CD14-positive monocyte (primary cell): ENCODE data around the gene ZXDC. TPM values are rescaled to one million over a fixed set of nuclear protein-coding genes. Genes with fewer than 3 reads are reported as not detected.

ENCODE experiments used
- DNase-seq, 3 donors: peaks; one replicate each; pipeline ENCODE4 v3.0.0-alpha.2; 2011 to 2022
- H2AFZ ChIP-seq: 2 replicates; pipeline ENCODE4 v1.6.0; 2012; ENCODE audit warnings: mild to moderate bottlenecking, low read depth, low read length, inconsistent platforms; ENCODE audit not compliant: insufficient read depth, poor library complexity, severe bottlenecking
- H3K27ac ChIP-seq, 2 donors: 1 replicate in 1 of 2; 2 replicates in 1 of 2; pipeline ENCODE4 v1.5.1; 2012 to 2013; ENCODE audit warnings: low read length in 2 of 2, control low read depth in 1 of 2, inconsistent platforms in 1 of 2, low read depth in 1 of 2, mild to moderate bottlenecking in 1 of 2
- H3K27me3 ChIP-seq, 2 donors: one replicate each; pipeline versions ENCODE4 v1.6.0 to v1.6.1; 2011 to 2013; ENCODE audit warnings: low read length in 2 of 2; ENCODE audit not compliant: control insufficient read depth in 2 of 2, insufficient read depth in 2 of 2
- H3K36me3 ChIP-seq, 2 donors: replicated peaks in 1 of 2; 1 replicate in 1 of 2; 2 replicates in 1 of 2; pipeline versions ENCODE4 v1.5.1 to v1.6.1; 2012 to 2013; ENCODE audit warnings: low read length in 2 of 2, control low read depth in 1 of 2, inconsistent platforms in 1 of 2, mild to moderate bottlenecking in 1 of 2; ENCODE audit not compliant: insufficient read depth in 2 of 2, control insufficient read depth in 1 of 2
- H3K4me1 ChIP-seq, 2 donors: 1 replicate in 1 of 2; 2 replicates in 1 of 2; pipeline versions ENCODE4 v1.5.1 to v1.6.1; 2012 to 2013; ENCODE audit warnings: low read length in 2 of 2, control low read depth in 1 of 2, inconsistent platforms in 1 of 2, mild to moderate bottlenecking in 1 of 2, moderate library complexity in 1 of 2; ENCODE audit not compliant: insufficient read depth in 2 of 2, control insufficient read depth in 1 of 2
- H3K4me2 ChIP-seq: replicated peaks from 2 replicates; pipeline ENCODE3; 2012; ENCODE audit warnings: low read length, moderate library complexity, mild to moderate bottlenecking; ENCODE audit not compliant: poor library complexity, severe bottlenecking; ENCODE audit errors: extremely low read depth
- H3K4me3 ChIP-seq, 3 experiments: fragments of 200-600 bp in 1 of 3; sonication (generic) in 1 of 3; replicated peaks in 1 of 3; 1 replicate in 2 of 3; 2 replicates in 1 of 3; pipeline ENCODE4 v1.5.1; 2011 to 2013; ENCODE audit warnings: low read length in 3 of 3, mild to moderate bottlenecking in 3 of 3, control low read depth in 2 of 3, low read depth in 2 of 3, inconsistent platforms in 1 of 3, moderate library complexity in 1 of 3
- H3K79me2 ChIP-seq: 2 replicates; pipeline ENCODE4 v1.6.0; 2012; ENCODE audit warnings: mild to moderate bottlenecking, control low read depth, inconsistent platforms, low read length, moderate library complexity; ENCODE audit not compliant: insufficient read depth
- H3K9ac ChIP-seq: 2 replicates; pipeline ENCODE4 v1.6.0; 2017; ENCODE audit warnings: low read length, mild to moderate bottlenecking; ENCODE audit not compliant: insufficient read depth, poor library complexity, severe bottlenecking
- H3K9me3 ChIP-seq, 2 donors: replicated peaks in 1 of 2; 1 replicate in 1 of 2; 2 replicates in 1 of 2; pipeline versions ENCODE4 v1.5.1 to v1.6.1; 2012 to 2013; ENCODE audit warnings: low read length in 2 of 2, control low read depth in 1 of 2; ENCODE audit not compliant: control insufficient read depth in 1 of 2, insufficient read depth in 1 of 2
- H4K20me1 ChIP-seq: 2 replicates; pipeline ENCODE4 v1.6.0; 2012; ENCODE audit warnings: mild to moderate bottlenecking, low read length, control low read depth, moderate library complexity; ENCODE audit not compliant: insufficient read depth
- H3K27ac Mint-ChIP-seq, 7 donors: one replicate each; pipeline ENCODE4 v1.8.0; 2020; ENCODE audit warnings: mild to moderate bottlenecking in 7 of 7, mixed read lengths in 7 of 7, moderate library complexity in 6 of 7, inconsistent platforms in 2 of 7
- H3K27me3 Mint-ChIP-seq, 3 donors: one replicate each; pipeline ENCODE4 v1.8.0; 2021 to 2022; ENCODE audit warnings: low read depth in 3 of 3, mild to moderate bottlenecking in 3 of 3, mixed read lengths in 3 of 3, moderate library complexity in 3 of 3, inconsistent platforms in 1 of 3
- H3K36me3 Mint-ChIP-seq, 2 donors: one replicate each; pipeline ENCODE4 v1.8.0; 2020; ENCODE audit warnings: mixed read lengths in 2 of 2, inconsistent platforms in 1 of 2, mild to moderate bottlenecking in 1 of 2
- H3K4me1 Mint-ChIP-seq: one replicate; pipeline ENCODE4 v1.8.0; 2020; ENCODE audit warnings: mild to moderate bottlenecking, mixed read lengths
- H3K4me3 Mint-ChIP-seq, 2 donors: one replicate each; pipeline ENCODE4 v1.8.0; 2020; ENCODE audit warnings: mild to moderate bottlenecking in 2 of 2, mixed read lengths in 2 of 2, moderate library complexity in 1 of 2
- H3K9me3 Mint-ChIP-seq, 7 donors: one replicate each; pipeline ENCODE4 v1.8.0; 2020 to 2022; ENCODE audit warnings: mixed read lengths in 7 of 7, mild to moderate bottlenecking in 6 of 7, moderate library complexity in 6 of 7, inconsistent platforms in 2 of 7
- WGBS: methylation state at CpG from one replicate; pipeline ENCODE4 v1.1.5; 2013; ENCODE audit warnings: missing lambda C conversion rate; ENCODE audit not compliant: insufficient coverage; 5-methylcytosine and 5-hydroxymethylcytosine counted together
- intact Hi-C, 2 donors: fragments of 100-400 bp; cut with micrococcal nuclease; formaldehyde crosslinking; loops; one replicate each; pipeline versions ENCODE4 v1.15.0 to v1.15.1; 2023
- polyA plus RNA-seq, 3 donors: library from polyadenylated mRNA; depleted of rRNA in 1 of 3; unstranded in 2 of 3; stranded (reverse) in 1 of 3; fragments of 300-500 nt in 2 of 3; fragments of >200 nt in 1 of 3; fragmentation: Illumina TruSeq in 2 of 3; gene quantifications; 1 replicate in 2 of 3; 2 replicates in 1 of 3; pipeline ENCODE4 v1.2.3, GENCODE V29; 2012 to 2021
- TF ChIP-seq, protein P1 (sequence below): fragments of 200-600 bp; IDR thresholded peaks from one replicate; pipeline ENCODE4 v1.8.0; 2022; ENCODE audit warnings: antibody characterized with exemption, mild to moderate bottlenecking

Gene ZXDC
- polyA plus RNA-seq, 3 donors = 6.3 to 44.8 (median 9.7) TPM

DNA sequence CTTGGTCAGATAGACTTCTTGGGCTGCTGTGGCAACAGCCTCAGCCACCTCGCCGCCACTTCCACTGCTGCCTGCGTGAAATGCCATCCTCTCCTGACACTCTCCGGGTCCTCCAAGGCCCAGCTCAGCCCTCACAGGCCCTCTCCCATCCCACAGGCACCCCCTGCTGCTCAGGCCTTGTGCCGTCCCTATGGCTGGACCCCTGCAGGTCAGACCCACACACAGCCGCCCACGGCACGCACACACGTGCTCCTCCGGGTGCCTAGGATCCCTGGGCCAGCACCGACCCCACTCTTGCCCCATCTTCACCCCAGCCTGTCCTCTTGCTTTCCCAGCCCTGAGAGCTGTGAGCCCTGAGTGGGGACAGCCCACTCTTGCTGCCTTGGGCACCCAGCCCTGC, 61.3 kb downstream of the ZXDC start:
- DNase-seq = no peak
- Histone ChIP-seq H2AFZ (no peak overlapping the region), H4K20me1 (no peaks in the 10 kb centered on the region), H3K27ac (no peak overlapping the region), H3K36me3 (no peaks in the 10 kb centered on the region), H3K9ac (no peak overlapping the region), H3K27me3 (peaks cover 0 to 12% of the 10 kb centered on the region in 2 donors), H3K4me2 (no peak overlapping the region), H3K4me3 (no peak overlapping the region), H3K79me2 (no peaks in the 10 kb centered on the region), H3K4me1 (no peaks in the 10 kb centered on the region), H3K9me3 (no peaks in the 10 kb centered on the region)
- 96% methylated on average over 9 of the region's 11 CpGs for WGBS
- H3K4me3 Mint-ChIP-seq = no peak overlapping the region
- intact Hi-C loops = no loop called here
- H3K27me3 Mint-ChIP-seq = peaks cover 21 to 53% (median 32%) of the 10 kb centered on the region in 3 donors
- H3K36me3 Mint-ChIP-seq = no peaks in the 10 kb centered on the region
- H3K27ac Mint-ChIP-seq = peak overlapping the region in 1 of 7 donors; percentile 66
- H3K9me3 Mint-ChIP-seq = peaks cover 0 to 1% (median 0%) of the 10 kb centered on the region in 7 donors
- H3K4me1 Mint-ChIP-seq = no peaks in the 10 kb centered on the region
- TF ChIP-seq, protein P1, sequence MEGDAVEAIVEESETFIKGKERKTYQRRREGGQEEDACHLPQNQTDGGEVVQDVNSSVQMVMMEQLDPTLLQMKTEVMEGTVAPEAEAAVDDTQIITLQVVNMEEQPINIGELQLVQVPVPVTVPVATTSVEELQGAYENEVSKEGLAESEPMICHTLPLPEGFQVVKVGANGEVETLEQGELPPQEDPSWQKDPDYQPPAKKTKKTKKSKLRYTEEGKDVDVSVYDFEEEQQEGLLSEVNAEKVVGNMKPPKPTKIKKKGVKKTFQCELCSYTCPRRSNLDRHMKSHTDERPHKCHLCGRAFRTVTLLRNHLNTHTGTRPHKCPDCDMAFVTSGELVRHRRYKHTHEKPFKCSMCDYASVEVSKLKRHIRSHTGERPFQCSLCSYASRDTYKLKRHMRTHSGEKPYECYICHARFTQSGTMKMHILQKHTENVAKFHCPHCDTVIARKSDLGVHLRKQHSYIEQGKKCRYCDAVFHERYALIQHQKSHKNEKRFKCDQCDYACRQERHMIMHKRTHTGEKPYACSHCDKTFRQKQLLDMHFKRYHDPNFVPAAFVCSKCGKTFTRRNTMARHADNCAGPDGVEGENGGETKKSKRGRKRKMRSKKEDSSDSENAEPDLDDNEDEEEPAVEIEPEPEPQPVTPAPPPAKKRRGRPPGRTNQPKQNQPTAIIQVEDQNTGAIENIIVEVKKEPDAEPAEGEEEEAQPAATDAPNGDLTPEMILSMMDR = no peak

DNA sequence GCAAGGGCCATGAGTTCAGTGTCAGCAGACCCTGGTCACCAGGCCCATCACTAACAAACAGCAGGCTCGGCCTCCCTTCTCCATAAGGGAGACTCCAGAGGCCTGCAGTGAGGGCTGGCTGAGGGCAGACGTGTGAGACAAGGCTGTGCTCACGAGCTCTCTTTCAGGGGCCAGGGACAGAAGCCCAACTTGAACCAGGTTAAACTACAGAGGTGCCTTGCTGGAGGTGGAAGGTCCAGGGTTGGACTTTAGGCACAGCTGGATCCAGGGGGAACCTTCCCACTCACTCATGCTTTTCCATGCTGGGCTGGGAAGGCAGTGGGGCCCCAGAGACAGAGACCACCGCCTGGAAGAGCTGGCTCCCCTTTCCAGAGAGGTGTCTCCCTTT, 62.0 kb downstream of the ZXDC start:
- H3K27ac ChIP-seq = no peak overlapping the region
- H3K4me1 ChIP-seq = no peaks in the 10 kb centered on the region
- no peaks in the 10 kb centered on the region for H3K9me3 ChIP-seq
- H3K4me2 ChIP-seq = no peak overlapping the region
- Mint-ChIP-seq H3K4me1 (no peaks in the 10 kb centered on the region), H3K27me3 (peaks cover 25 to 54% (median 32%) of the 10 kb centered on the region in 3 donors), H3K27ac (peak overlapping the region in 1 of 7 donors; percentile 22), H3K9me3 (peaks cover 0 to 2% (median 0%) of the 10 kb centered on the region in 7 donors), H3K4me3 (no peak overlapping the region), H3K36me3 (no peaks in the 10 kb centered on the region)
- intact Hi-C loops = no loop called here
- H3K79me2 ChIP-seq = no peaks in the 10 kb centered on the region
- H2AFZ ChIP-seq = no peak overlapping the region
- no peaks in the 10 kb centered on the region for H3K36me3 ChIP-seq
- TF ChIP-seq, protein P1 = no peak
- no peak for DNase-seq
- H3K4me3 ChIP-seq = no peak overlapping the region
- H3K9ac ChIP-seq = no peak overlapping the region
- peaks cover 0 to 12% of the 10 kb centered on the region in 2 donors for H3K27me3 ChIP-seq
- H4K20me1 ChIP-seq = no peaks in the 10 kb centered on the region
- WGBS = 97% methylated on average over 4 of the region's 4 CpGs
